ENCODE data around the gene ATP5PB.

DNA sequence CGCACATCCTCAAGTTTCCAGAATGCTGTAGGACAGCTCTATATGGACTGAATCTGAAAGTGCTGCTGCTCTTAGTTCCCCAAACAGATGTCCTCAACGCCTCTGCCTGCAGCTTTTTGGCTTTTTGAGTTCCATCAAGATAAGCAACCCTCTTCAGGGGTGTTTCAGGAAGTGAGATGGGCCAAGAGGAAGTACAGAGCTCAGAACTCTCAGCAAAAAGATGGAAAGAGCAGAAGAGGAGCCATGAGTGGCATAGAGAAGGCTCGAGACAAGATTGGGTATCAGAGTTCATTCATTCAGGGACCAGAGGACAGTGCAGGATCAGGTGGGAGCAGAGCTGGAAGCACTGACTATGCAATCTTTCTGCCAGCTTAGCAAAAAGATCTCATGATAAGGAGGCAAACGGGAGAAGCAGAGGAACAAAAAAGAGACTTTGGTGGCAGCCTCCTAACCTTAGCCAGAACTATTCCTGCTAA is 54.4 kb downstream of the ATP5PB start, which contains the start of the genes ADORA3 and TMIGD3:
- TF ChIP-seq, protein P1, sequence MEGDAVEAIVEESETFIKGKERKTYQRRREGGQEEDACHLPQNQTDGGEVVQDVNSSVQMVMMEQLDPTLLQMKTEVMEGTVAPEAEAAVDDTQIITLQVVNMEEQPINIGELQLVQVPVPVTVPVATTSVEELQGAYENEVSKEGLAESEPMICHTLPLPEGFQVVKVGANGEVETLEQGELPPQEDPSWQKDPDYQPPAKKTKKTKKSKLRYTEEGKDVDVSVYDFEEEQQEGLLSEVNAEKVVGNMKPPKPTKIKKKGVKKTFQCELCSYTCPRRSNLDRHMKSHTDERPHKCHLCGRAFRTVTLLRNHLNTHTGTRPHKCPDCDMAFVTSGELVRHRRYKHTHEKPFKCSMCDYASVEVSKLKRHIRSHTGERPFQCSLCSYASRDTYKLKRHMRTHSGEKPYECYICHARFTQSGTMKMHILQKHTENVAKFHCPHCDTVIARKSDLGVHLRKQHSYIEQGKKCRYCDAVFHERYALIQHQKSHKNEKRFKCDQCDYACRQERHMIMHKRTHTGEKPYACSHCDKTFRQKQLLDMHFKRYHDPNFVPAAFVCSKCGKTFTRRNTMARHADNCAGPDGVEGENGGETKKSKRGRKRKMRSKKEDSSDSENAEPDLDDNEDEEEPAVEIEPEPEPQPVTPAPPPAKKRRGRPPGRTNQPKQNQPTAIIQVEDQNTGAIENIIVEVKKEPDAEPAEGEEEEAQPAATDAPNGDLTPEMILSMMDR (optimal IDR thresholded peaks at IDR 0.05 in 1 of 3, IDR thresholded peaks at IDR 0.05 in 1 of 3, conservative IDR thresholded peaks at IDR 0.05 in 1 of 3; ENCODE audit: extremely low read depth in 1 of 3, insufficient read depth in 2 of 3, low read length in 3 of 3): no peak
- no peak for TF ChIP-seq EZH2 (IDR thresholded peaks at IDR 0.05; ENCODE audit: low read length)
